Daoy (cell line): ENCODE data around the gene PRICKLE4. TPM values are rescaled to one million over a fixed set of nuclear protein-coding genes. Genes with fewer than 3 reads are reported as not detected.

ENCODE experiments used
- DNase-seq: peaks from one replicate; pipeline ENCODE4 v3.0.0-alpha.2; 2015; ENCODE audit warnings: low read depth
- total RNA-seq: library from RNA; depleted of rRNA; stranded (reverse); fragments of >200 nt; shearing (Covaris generic); gene quantifications from 2 replicates; pipeline ENCODE4 v1.2.3, GENCODE V29; 2014; rRNA removed

Gene PRICKLE4
- total RNA-seq = not detected in 2 replicates

GRCh38 chr6:41780551-41781365 lies at the start of gene PRICKLE4:
PRICKLE4 (plus strand) TSS chr6:41780782; CDS start chr6:41783474, 2,692 bp downstream.
- peak; percentile 44 for DNase-seq

- no peak for DNase-seq
Measured at GRCh38 chr6:41731561-41732086, 49.0 kb upstream of the PRICKLE4 start.

GRCh38 chr6:41732149-41732548 lies 48.4 kb upstream of the PRICKLE4 start:
- DNase-seq = no peak

GRCh38 chr6:41732591-41733359 lies 47.8 kb upstream of the PRICKLE4 start:
- DNase-seq = peak; percentile 59

- peak; percentile 39 for DNase-seq
Measured at GRCh38 chr6:41733360-41733706, 47.2 kb upstream of the PRICKLE4 start.

- peak; percentile 84 for DNase-seq
Measured at GRCh38 chr6:41733707-41734665, 46.6 kb upstream of the PRICKLE4 start.

GRCh38 chr6:41734666-41735426 lies 45.7 kb upstream of the PRICKLE4 start:
- peak; percentile 86 for DNase-seq

GRCh38 chr6:41735427-41736185 lies 45.0 kb upstream of the PRICKLE4 start, which contains the start of gene TFEB:
TFEB (minus strand) TSS chr6:41735608; CDS start chr6:41691213, 44,395 bp downstream.
- DNase-seq = peak; percentile 95

GRCh38 chr6:41736186-41736733 lies 44.3 kb upstream of the PRICKLE4 start:
- DNase-seq = no peak

GRCh38 chr6:41736800-41737555 lies 43.6 kb upstream of the PRICKLE4 start:
- no peak for DNase-seq

GRCh38 chr6:41737591-41738130 lies 42.9 kb upstream of the PRICKLE4 start:
- no peak for DNase-seq

GRCh38 chr6:41739041-41739440 lies 41.5 kb upstream of the PRICKLE4 start:
- no peak for DNase-seq

GRCh38 chr6:41740366-41741162 lies 40.0 kb upstream of the PRICKLE4 start:
- DNase-seq = no peak

- no peak for DNase-seq
Measured at GRCh38 chr6:41741625-41742490, 38.7 kb upstream of the PRICKLE4 start.

GRCh38 chr6:41743406-41744235 lies 37.0 kb upstream of the PRICKLE4 start:
- DNase-seq = no peak
